SK-N-MC (cell line): ENCODE results near the gene AMZ1.

Experiments
- EZH2 ChIP-seq: fragments of 200-600 bp; sonication (generic); IDR thresholded peaks from one replicate; pipeline ENCODE4 v1.6.1; 2017; ENCODE audit warnings: antibody characterized with exemption
- FOXP2 ChIP-seq: optimal IDR thresholded peaks from 2 replicates; pipeline ENCODE3; 2011; ENCODE audit warnings: mild to moderate bottlenecking, moderate library complexity; ENCODE audit not compliant: insufficient read depth; ENCODE audit errors: extremely low read length, control extremely low read depth
- POLR2AphosphoS5 ChIP-seq: IDR thresholded peaks from 2 replicates; pipeline ENCODE4 v1.6.1; 2012; ENCODE audit warnings: mild to moderate bottlenecking, low read depth, low read length, borderline replicate concordance

- no peak for TF ChIP-seq EZH2
- TF ChIP-seq POLR2AphosphoS5: no peak
- no peak for TF ChIP-seq FOXP2
These were observed 25.4 kb downstream of the AMZ1 start for GRCh38 chr7:2713370-2713769.
